ENCODE data around the gene PARP12. TPM values are rescaled to one million over a fixed set of nuclear protein-coding genes. Genes with fewer than 3 reads are reported as not detected.
"Not testable (repeated sequence)": the region's sequence is repeated elsewhere in the genome, so short reads cannot be mapped to it uniquely, and the experiment has no call there.

PARP12 gene
- 2.9 TPM for polyA plus RNA-seq (2012; ENCODE audit: insufficient read depth, insufficient read length, low read depth)

DNA sequence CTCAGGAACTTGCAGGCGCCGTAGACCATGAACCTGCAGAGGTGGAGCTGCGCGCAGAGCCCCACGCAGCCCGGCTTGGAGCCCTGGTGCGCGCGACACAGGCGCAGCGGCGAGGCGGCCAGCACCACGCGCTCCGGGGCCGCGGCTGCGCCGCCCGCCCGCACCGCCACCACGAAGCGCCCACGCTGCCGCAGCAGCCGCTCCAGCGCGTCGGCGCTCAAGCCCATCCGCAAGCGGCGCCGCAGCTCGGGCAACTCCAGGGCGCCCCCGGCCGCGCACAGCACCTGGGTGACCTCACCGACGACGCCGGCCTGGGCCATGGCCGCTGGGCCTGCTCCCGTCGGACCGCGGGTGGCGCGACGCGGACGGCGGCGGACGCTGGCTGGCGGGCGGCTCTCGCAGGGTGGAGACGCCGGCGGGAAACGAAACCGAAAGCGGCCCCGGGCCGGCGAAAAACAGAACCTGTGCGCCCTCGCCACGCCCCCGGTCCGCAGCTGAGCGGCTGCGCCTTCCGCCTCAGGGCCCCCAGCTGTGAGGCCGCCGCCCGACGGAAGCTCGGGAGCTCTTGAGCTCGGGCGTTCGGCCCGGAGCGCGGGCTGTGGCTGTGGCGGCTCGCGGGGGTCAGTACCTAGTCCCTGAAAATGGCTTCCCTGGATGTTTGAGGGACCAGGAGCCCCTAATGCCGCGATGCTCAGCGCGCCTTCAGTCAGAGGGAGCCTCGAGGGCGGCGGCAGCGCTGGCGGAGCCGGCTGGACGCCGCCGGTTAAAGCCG, at the start of gene PARP12:
Gene PARP12, minus strand, starts transcription at position 424 of the 772 bp plus-strand sequence. Its CDS starts 104 bp downstream, at position 320.
- H3K9me3 ChIP-seq = peaks cover 3% of the 10 kb centered on the region; the same call in 1 of the 2 replicates
- TF ChIP-seq, protein P1, sequence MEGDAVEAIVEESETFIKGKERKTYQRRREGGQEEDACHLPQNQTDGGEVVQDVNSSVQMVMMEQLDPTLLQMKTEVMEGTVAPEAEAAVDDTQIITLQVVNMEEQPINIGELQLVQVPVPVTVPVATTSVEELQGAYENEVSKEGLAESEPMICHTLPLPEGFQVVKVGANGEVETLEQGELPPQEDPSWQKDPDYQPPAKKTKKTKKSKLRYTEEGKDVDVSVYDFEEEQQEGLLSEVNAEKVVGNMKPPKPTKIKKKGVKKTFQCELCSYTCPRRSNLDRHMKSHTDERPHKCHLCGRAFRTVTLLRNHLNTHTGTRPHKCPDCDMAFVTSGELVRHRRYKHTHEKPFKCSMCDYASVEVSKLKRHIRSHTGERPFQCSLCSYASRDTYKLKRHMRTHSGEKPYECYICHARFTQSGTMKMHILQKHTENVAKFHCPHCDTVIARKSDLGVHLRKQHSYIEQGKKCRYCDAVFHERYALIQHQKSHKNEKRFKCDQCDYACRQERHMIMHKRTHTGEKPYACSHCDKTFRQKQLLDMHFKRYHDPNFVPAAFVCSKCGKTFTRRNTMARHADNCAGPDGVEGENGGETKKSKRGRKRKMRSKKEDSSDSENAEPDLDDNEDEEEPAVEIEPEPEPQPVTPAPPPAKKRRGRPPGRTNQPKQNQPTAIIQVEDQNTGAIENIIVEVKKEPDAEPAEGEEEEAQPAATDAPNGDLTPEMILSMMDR (IDR thresholded peaks at IDR 0.05; ENCODE audit: low read depth, low read length) = no peak
- no peaks in the 10 kb centered on the region for H3K36me3 ChIP-seq
- peak within 1 kb of the TSS; percentile 56 for H3K4me3 ChIP-seq (ENCODE audit: low read depth, low read length)
- DNase-seq = peak; percentile 83
- H3K4me1 ChIP-seq = peaks cover 14% of the 10 kb centered on the region
- H3K27me3 ChIP-seq = no peaks in the 10 kb centered on the region; the same call in 1 of the 2 replicates

DNA sequence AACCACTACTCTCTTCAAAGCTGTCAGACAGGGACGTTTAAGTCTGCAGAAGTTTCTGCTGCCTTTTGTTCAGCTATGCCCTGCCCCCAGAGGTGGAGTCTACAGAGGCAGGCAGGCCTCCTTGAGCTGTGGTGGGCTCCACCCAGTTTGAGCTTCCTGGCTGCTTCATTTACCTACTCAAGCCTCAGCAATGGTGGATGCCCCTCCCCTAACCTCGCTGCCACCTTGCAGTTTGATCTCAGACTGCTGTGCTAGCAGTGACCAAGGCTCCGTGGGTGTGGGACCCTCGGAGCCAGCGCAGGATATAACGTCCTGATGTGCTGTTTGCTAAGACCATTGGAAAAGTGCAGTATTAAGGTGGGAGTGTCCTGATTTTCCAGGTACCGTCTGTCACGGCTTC, 46.0 kb upstream of the PARP12 start:
- H3K9me3 ChIP-seq; H3K4me3 ChIP-seq (ENCODE audit: low read depth, low read length); DNase-seq; H3K27me3 ChIP-seq; H3K4me1 ChIP-seq; H3K36me3 ChIP-seq: not testable (repeated sequence)

- no peak for DNase-seq
Measured at GRCh38 chr7:140096459-140096858, 33.7 kb upstream of the PARP12 start.

DNA sequence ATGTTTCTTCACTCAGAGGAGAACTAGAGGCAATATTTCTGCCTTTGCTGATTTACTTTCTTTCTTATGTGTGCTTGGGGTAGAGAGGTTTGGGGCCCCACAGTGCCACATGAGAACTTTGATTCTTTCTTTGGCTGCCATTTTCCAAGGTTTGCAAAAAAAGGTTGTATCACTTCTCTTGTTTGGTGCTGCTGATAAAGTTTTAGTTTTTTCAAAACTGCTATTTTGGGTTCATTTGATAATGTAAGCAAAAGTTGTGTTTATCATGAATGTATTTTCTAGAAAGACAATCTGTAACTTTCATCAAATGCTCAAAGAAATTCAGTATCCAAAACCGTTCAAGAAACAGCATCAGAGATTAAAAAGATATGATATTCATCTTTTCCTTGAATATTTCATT, 30.6 kb upstream of the PARP12 start:
- H3K9me3 ChIP-seq = no peaks in the 10 kb centered on the region
- peaks cover 8% of the 10 kb centered on the region; the same call in 1 of the 2 replicates for H3K36me3 ChIP-seq
- H3K27me3 ChIP-seq = no peaks in the 10 kb centered on the region
- TF ChIP-seq, protein P1 (IDR thresholded peaks at IDR 0.05; ENCODE audit: low read depth, low read length) = no peak
- no peaks in the 10 kb centered on the region for H3K4me1 ChIP-seq
- no peak for DNase-seq
- no peak overlapping the region for H3K4me3 ChIP-seq (ENCODE audit: low read depth, low read length)

More at GRCh38 chr7:140096459-140096858, 33.7 kb upstream of the PARP12 start:
- peaks cover 8% of the 10 kb centered on the region; the same call in 1 of the 2 replicates for H3K36me3 ChIP-seq
- no peaks in the 10 kb centered on the region for H3K9me3 ChIP-seq
- no peaks in the 10 kb centered on the region for H3K27me3 ChIP-seq
- no peaks in the 10 kb centered on the region for H3K4me1 ChIP-seq
- H3K4me3 ChIP-seq (ENCODE audit: low read depth, low read length) = no peak overlapping the region
- TF ChIP-seq, protein P1 (IDR thresholded peaks at IDR 0.05; ENCODE audit: low read depth, low read length) = no peak

DNA sequence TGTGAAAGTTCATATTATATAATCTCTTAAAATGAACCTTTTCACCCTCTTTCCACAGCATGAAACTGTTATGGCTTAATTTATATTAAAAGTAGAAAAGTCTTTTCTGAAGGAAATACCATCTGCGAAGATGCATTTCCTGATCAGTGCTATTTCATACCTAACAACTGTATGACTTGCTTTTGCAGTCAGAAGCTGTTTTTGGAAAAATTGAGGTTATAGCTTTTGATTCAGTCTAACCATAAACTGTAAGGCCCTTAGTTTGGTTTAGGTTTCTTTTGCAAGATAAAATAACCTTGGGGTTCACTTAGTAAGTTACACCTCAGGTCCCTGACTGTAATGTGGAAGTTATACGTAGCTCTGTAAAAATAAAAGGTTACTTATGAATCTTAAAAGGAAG, 22.7 kb upstream of the PARP12 start:
- Histone ChIP-seq H3K4me3 (ENCODE audit: low read depth, low read length) (no peak overlapping the region), H3K27me3 (no peaks in the 10 kb centered on the region), H3K36me3 (no peaks in the 10 kb centered on the region), H3K9me3 (no peaks in the 10 kb centered on the region), H3K4me1 (no peaks in the 10 kb centered on the region)
- no peak for DNase-seq
- TF ChIP-seq, protein P1 (IDR thresholded peaks at IDR 0.05; ENCODE audit: low read depth, low read length) = no peak

DNA sequence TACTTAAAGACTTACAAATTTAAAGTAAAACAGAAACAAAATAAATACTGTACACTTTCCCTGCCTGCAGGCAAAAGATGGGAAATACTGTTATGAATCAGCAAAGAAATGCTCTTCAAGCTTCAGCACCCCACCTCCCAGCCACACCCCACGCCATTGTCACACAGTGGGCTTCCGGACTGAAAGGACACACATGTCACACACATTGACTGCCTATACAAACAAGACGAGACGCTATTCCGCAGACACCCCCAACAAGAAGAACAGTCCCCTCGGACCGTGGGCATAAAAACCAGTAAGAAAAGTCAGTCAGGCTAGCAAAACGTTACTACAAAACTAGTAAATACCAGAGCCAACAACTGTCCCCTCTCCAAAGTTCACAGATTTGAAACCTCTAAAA, 22.2 kb upstream of the PARP12 start:
- Histone ChIP-seq H3K36me3 (no peaks in the 10 kb centered on the region), H3K27me3 (no peaks in the 10 kb centered on the region), H3K4me1 (no peaks in the 10 kb centered on the region), H3K9me3 (no peaks in the 10 kb centered on the region), H3K4me3 (ENCODE audit: low read depth, low read length) (no peak overlapping the region)
- DNase-seq = no peak
- TF ChIP-seq, protein P1 (IDR thresholded peaks at IDR 0.05; ENCODE audit: low read depth, low read length) = no peak

Measured in BE2C (cell line).